GM12878 (cell line): Measurements from ENCODE around the gene FGD4. TPM values are rescaled to one million over a fixed set of nuclear protein-coding genes. Genes with fewer than 3 reads are reported as not detected.
A peak's percentile ranks its signal among the peaks of the same experiment; 100 is the strongest.

Experiments used
- ATAC-seq: fragments of 200-7000 bp; cut with Tn5 transposase; 3 replicates; pipeline ENCODE4 v1.9.1; 2020; ENCODE audit warnings: mild to moderate bottlenecking, moderate library complexity
- BruUV-seq: library from RNA; stranded (reverse); fragments of 400-500 nt; replicated peaks from 2 replicates; lab custom pipeline; 2021; lab: Mats Ljungman, UMichigan
- CTCF ChIA-PET: fragments of 300-600 bp; sonication (Branson Sonifier 250); formaldehyde crosslinking; extraction: SDS; loops from one replicate; lab custom pipeline; 2021; ENCODE audit warnings: inconsistent platforms; lab: Yijun Ruan, JAX
- POLR2A ChIA-PET: fragments of 350-600 bp; formaldehyde crosslinking; extraction: SDS; loops from one replicate; lab custom pipeline; 2021; ENCODE audit warnings: inconsistent platforms; lab: Charles Lee
- RAD21 ChIA-PET: fragments of 300-600 bp; sonication (Branson Sonifier 250); formaldehyde crosslinking; loops from one replicate; lab custom pipeline; 2023; ENCODE audit warnings: antibody characterized with exemption; ENCODE audit not compliant: unreplicated experiment; lab: Charles Lee
- SMC1A ChIA-PET: fragments of 300-600 bp; sonication (Branson Sonifier 250); formaldehyde crosslinking; loops from one replicate; lab custom pipeline; 2023; ENCODE audit not compliant: unreplicated experiment, uncharacterized antibody; lab: Charles Lee
- DNase-seq: peaks from one replicate; pipeline ENCODE4 v3.0.0-alpha.2; 2011; ENCODE audit warnings: low read depth, low spot score
- FAIRE-seq: peaks from 3 replicates; lab custom pipeline; 2011; peaks lifted over from hg19 to GRCh38; lab: Jason Lieb, UNC
- H2AFZ ChIP-seq: 2 replicates; pipeline ENCODE4 v1.6.0; 2011; ENCODE audit warnings: low read depth, low read length, control low read depth; ENCODE audit not compliant: control insufficient read depth
- H3K27ac ChIP-seq: 2 replicates; pipeline ENCODE4 v1.5.1; 2011; ENCODE audit warnings: control low read depth; ENCODE audit not compliant: control insufficient read depth, insufficient read depth
- H3K27me3 ChIP-seq, 2 experiments: replicated peaks in 1 of 2; 2 replicates each; pipeline versions ENCODE4 v1.6.0 to v1.6.1; 2011; ENCODE audit warnings: low read length in 1 of 2; ENCODE audit not compliant: control insufficient read depth in 2 of 2, insufficient read depth in 2 of 2
- H3K36me3 ChIP-seq, 2 experiments: 2 replicates each; pipeline ENCODE4 v1.5.1; 2011; ENCODE audit warnings: low read length in 1 of 2; ENCODE audit not compliant: control insufficient read depth in 2 of 2, insufficient read depth in 2 of 2
- H3K4me1 ChIP-seq: 2 replicates; pipeline ENCODE4 v1.6.1; 2011; ENCODE audit warnings: mild to moderate bottlenecking, low read length, moderate library complexity, mixed read lengths; ENCODE audit not compliant: control insufficient read depth, insufficient read depth
- H3K4me2 ChIP-seq: 2 replicates; pipeline ENCODE4 v1.6.0; 2011; ENCODE audit warnings: control low read depth; ENCODE audit not compliant: control insufficient read depth, insufficient read depth
- H3K4me3 ChIP-seq: fragments of 200-600 bp; sonication (generic); 2 replicates; pipeline ENCODE4 v1.5.1; 2016
- H3K79me2 ChIP-seq: 2 replicates; pipeline ENCODE4 v1.6.0; 2011; ENCODE audit warnings: low read length; ENCODE audit not compliant: control insufficient read depth, insufficient read depth
- H3K9ac ChIP-seq: 2 replicates; pipeline ENCODE4 v1.8.0; 2011; ENCODE audit warnings: low read length, control low read depth, mixed read lengths; ENCODE audit not compliant: control insufficient read depth, insufficient read depth
- H3K9me3 ChIP-seq: replicated peaks from 3 replicates; pipeline ENCODE4 v1.5.1; 2011; ENCODE audit warnings: mild to moderate bottlenecking, low read length; ENCODE audit not compliant: control insufficient read depth, insufficient read depth
- H4K20me1 ChIP-seq: 2 replicates; pipeline ENCODE4 v1.6.0; 2011; ENCODE audit not compliant: control insufficient read depth, insufficient read depth
- CREM ChIP-seq: IDR thresholded peaks from 2 replicates; pipeline ENCODE4 v1.6.1; 2014; ENCODE audit warnings: antibody characterized with exemption, low read depth
- DPF2 ChIP-seq: fragments of 450-650 bp; IDR thresholded peaks from 2 replicates; pipeline ENCODE4 v1.6.1; 2017; ENCODE audit warnings: mild to moderate bottlenecking
- GABPA ChIP-seq: IDR thresholded peaks from 2 replicates; pipeline ENCODE4 v1.6.1; 2014; ENCODE audit warnings: antibody characterized with exemption, low read depth, mild to moderate bottlenecking, inconsistent platforms
- NFIC ChIP-seq: IDR thresholded peaks from 2 replicates; pipeline ENCODE4 v1.6.1; 2012; ENCODE audit warnings: low read depth, mild to moderate bottlenecking, inconsistent platforms, low read length, moderate library complexity
- POLR2AphosphoS5 ChIP-seq: IDR thresholded peaks from 2 replicates; pipeline ENCODE4 v1.6.1; 2011; ENCODE audit warnings: mild to moderate bottlenecking, low read length, inconsistent platforms
- RCOR1 ChIP-seq: conservative IDR thresholded peaks from 2 replicates; pipeline ENCODE4 v1.6.1; 2012; ENCODE audit warnings: low read depth, low read length, improper control_type of control experiment
- SMARCA5 ChIP-seq: fragments of 450-650 bp; IDR thresholded peaks from 2 replicates; pipeline ENCODE4 v1.6.1; 2017; ENCODE audit warnings: mild to moderate bottlenecking
- SMC3 ChIP-seq: IDR thresholded peaks from 2 replicates; pipeline ENCODE4 v1.6.1; 2011; ENCODE audit warnings: low read length, improper control_type of control experiment, borderline replicate concordance
- TBL1XR1 ChIP-seq: IDR thresholded peaks from 2 replicates; pipeline ENCODE4 v1.6.1; 2012; ENCODE audit warnings: low read depth, low read length, improper control_type of control experiment
- ZBTB11 ChIP-seq: fragments of 450-650 bp; formaldehyde crosslinking; IDR thresholded peaks from 2 replicates; pipeline ENCODE4 v1.5.0; 2022; ENCODE audit warnings: mild to moderate bottlenecking, missing genetic modification characterization
- ZNF217 ChIP-seq: fragments of 450-650 bp; IDR thresholded peaks from 2 replicates; pipeline ENCODE4 v1.6.1; 2017; ENCODE audit warnings: antibody characterized with exemption, mild to moderate bottlenecking
- ZNF384 ChIP-seq: IDR thresholded peaks from 2 replicates; pipeline ENCODE4 v1.6.1; 2012; ENCODE audit warnings: low read depth, mild to moderate bottlenecking, low read length, improper control_type of control experiment, borderline replicate concordance
- ZSCAN29 ChIP-seq: fragments of 450-650 bp; IDR thresholded peaks from 2 replicates; pipeline ENCODE4 v1.6.1; 2017; ENCODE audit warnings: mild to moderate bottlenecking, moderate library complexity
- WGBS: methylation state at CpG from one replicate; pipeline ENCODE4 v1.1.6; 2016; ENCODE audit warnings: low lambda C conversion rate; ENCODE audit not compliant: insufficient replicate concordance, insufficient coverage; ENCODE audit errors: missing lambda C conversion rate; 5-methylcytosine and 5-hydroxymethylcytosine counted together
- in situ Hi-C: fragments of 300-500 bp; cut with MboI; formaldehyde crosslinking; loops from 9 replicates; pipeline ENCODE4 v1.14.3; 2018; ENCODE audit warnings: mixed read lengths
- intact Hi-C: fragments of 100-400 bp; cut with micrococcal nuclease; formaldehyde crosslinking; loops from one replicate; pipeline ENCODE4 v1.14.2; 2022; ENCODE audit not compliant: unreplicated experiment
- polyA plus RNA-seq, 11 experiments: library from polyadenylated mRNA; depleted of rRNA in 4 of 11; unstranded in 6 of 11; stranded (reverse) in 5 of 11; fragments of >200 nt; fragmentation: Nextera tagmentation in 4 of 11; fragmentation: Illumina TruSeq in 1 of 11; extraction: Ambion mirVana in 4 of 11; extraction: Trizol in 1 of 11; gene quantifications; 1 replicate in 1 of 11; 2 replicates in 10 of 11; pipeline versions ENCODE4 v1.2.1 to v1.2.3, GENCODE V29; 2011 to 2016; ENCODE audit warnings: inconsistent platforms in 2 of 11, missing spikeins in 2 of 11, low read depth in 1 of 11
- total RNA-seq, 4 experiments: library from RNA; depleted of rRNA in 3 of 4; stranded (reverse); fragments of >200 nt in 3 of 4; fragmentation: Illumina TruSeq in 1 of 4; extraction: Trizol in 1 of 4; gene quantifications; 2 replicates each; pipeline versions ENCODE4 v1.2.1 to v1.2.3, GENCODE V29; 2013 to 2021
- TF ChIP-seq, protein P1 (sequence below): IDR thresholded peaks from 2 replicates; pipeline ENCODE4 v1.6.1; 2012; ENCODE audit warnings: improper control_type of control experiment, low read depth, low read length; ENCODE audit not compliant: insufficient replicate concordance

The FGD4 gene
- total and polyA plus RNA-seq, 10 of the 15 experiments (the other 5 are each of a cell fraction or from before 2014, with no cell fraction given) = 0.01 to 0.18 (median 0.08) TPM; not detected in 3

- peak within 1 kb of the TSS; percentile 100 for H3K4me3 ChIP-seq
- RAD21 ChIA-PET = interaction anchor here (0.7 to 1.0 kb wide), 3 partner anchors 76 to 1026 kb away, joined by 3 to 6 read pairs (median 3); partner anchors contain the start of gene YARS2
- DNase-seq (peak; percentile 79), FAIRE-seq (peak; percentile 88), ATAC-seq (peak; percentile 97)
- CTCF ChIA-PET = interaction anchor here (2.6 kb wide), 1 partner anchor 76 kb away, joined by 8 read pairs; the partner anchor contains the start of gene YARS2
- peak within 1 kb of the TSS; percentile 78 for H3K9ac ChIP-seq
- intact Hi-C loops = loop anchor here (10.0 kb wide), 1 partner anchor 225 kb away; no protein-coding TSS in a partner anchor
- H3K4me1 ChIP-seq = peaks cover 14% of the 10 kb centered on the region
- H3K27me3 ChIP-seq = no peaks in the 10 kb centered on the region
- in situ Hi-C loops = no loop called here
- no peaks in the 10 kb centered on the region; the same call in 1 of the 3 replicates for H3K9me3 ChIP-seq
- peak within 1 kb of the TSS; percentile 64 for H3K27ac ChIP-seq
- POLR2A ChIA-PET = interaction anchor here (1.3 kb wide), 1 partner anchor 76 kb away, joined by 3 read pairs; the partner anchor contains the start of gene YARS2
- SMC1A ChIA-PET = interaction anchor here (2.0 kb wide), 1 partner anchor 76 kb away, joined by 6 read pairs; the partner anchor contains the start of gene YARS2
- peak within 1 kb of the TSS; percentile 90 for H3K4me2 ChIP-seq
- peaks cover 49% of the 10 kb centered on the region for H3K79me2 ChIP-seq
- no peaks in the 10 kb centered on the region for H4K20me1 ChIP-seq
- peaks cover 0 to 7% of the 10 kb centered on the region in 2 experiments; a peak in 1 of 4 replicates for H3K36me3 ChIP-seq
- no TSS peak for BruUV-seq
- H2AFZ ChIP-seq = peak within 1 kb of the TSS; percentile 96
- WGBS = under 1% methylated on average over 71 of the region's 76 CpGs
- TF ChIP-seq ZNF217 (peak; percentile 63), CREM (peak; percentile 79; the same call in 1 of the 2 replicates), ZBTB11 (CRISPR knock-in tag) (no peak), DPF2 (peak; percentile 88), ZNF384 (no peak), POLR2AphosphoS5 (peak; percentile 93), GABPA (no peak), NFIC (no peak), RCOR1 (0 out of 2 replicates have a peak, but pooled peaks have one; percentile 72), SMC3 (0 out of 2 replicates have a peak, but pooled peaks have one; percentile 9), SMARCA5 (no peak), TBL1XR1 (peak; percentile 71; the same call in 1 of the 2 replicates), ZSCAN29 (no peak)
- TF ChIP-seq, protein P1, sequence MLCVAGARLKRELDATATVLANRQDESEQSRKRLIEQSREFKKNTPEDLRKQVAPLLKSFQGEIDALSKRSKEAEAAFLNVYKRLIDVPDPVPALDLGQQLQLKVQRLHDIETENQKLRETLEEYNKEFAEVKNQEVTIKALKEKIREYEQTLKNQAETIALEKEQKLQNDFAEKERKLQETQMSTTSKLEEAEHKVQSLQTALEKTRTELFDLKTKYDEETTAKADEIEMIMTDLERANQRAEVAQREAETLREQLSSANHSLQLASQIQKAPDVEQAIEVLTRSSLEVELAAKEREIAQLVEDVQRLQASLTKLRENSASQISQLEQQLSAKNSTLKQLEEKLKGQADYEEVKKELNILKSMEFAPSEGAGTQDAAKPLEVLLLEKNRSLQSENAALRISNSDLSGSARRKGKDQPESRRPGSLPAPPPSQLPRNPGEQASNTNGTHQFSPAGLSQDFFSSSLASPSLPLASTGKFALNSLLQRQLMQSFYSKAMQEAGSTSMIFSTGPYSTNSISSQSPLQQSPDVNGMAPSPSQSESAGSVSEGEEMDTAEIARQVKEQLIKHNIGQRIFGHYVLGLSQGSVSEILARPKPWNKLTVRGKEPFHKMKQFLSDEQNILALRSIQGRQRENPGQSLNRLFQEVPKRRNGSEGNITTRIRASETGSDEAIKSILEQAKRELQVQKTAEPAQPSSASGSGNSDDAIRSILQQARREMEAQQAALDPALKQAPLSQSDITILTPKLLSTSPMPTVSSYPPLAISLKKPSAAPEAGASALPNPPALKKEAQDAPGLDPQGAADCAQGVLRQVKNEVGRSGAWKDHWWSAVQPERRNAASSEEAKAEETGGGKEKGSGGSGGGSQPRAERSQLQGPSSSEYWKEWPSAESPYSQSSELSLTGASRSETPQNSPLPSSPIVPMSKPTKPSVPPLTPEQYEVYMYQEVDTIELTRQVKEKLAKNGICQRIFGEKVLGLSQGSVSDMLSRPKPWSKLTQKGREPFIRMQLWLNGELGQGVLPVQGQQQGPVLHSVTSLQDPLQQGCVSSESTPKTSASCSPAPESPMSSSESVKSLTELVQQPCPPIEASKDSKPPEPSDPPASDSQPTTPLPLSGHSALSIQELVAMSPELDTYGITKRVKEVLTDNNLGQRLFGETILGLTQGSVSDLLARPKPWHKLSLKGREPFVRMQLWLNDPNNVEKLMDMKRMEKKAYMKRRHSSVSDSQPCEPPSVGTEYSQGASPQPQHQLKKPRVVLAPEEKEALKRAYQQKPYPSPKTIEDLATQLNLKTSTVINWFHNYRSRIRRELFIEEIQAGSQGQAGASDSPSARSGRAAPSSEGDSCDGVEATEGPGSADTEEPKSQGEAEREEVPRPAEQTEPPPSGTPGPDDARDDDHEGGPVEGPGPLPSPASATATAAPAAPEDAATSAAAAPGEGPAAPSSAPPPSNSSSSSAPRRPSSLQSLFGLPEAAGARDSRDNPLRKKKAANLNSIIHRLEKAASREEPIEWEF = no peak
Observed at GRCh38 chr12:32679091-32679919, 279.9 kb downstream of the FGD4 start, which contains the start of gene DNM1L. TSS of gene DNM1L (plus strand) at chr12:32679301. CDS start at chr12:32679364, 63 bp downstream.
